Inferior parietal cortex (tissue), 1 donor: Measurements from ENCODE around the gene ANO10.
"Not testable (repeated sequence)": the region's sequence is repeated elsewhere in the genome, so short reads cannot be mapped to it uniquely, and the experiment has no call there.

Source experiments
- DNase-seq: peaks from one replicate; pipeline ENCODE4 v3.0.0-alpha.2; 2016; ENCODE audit errors: extremely low spot score

The ANO10 gene, protein sequence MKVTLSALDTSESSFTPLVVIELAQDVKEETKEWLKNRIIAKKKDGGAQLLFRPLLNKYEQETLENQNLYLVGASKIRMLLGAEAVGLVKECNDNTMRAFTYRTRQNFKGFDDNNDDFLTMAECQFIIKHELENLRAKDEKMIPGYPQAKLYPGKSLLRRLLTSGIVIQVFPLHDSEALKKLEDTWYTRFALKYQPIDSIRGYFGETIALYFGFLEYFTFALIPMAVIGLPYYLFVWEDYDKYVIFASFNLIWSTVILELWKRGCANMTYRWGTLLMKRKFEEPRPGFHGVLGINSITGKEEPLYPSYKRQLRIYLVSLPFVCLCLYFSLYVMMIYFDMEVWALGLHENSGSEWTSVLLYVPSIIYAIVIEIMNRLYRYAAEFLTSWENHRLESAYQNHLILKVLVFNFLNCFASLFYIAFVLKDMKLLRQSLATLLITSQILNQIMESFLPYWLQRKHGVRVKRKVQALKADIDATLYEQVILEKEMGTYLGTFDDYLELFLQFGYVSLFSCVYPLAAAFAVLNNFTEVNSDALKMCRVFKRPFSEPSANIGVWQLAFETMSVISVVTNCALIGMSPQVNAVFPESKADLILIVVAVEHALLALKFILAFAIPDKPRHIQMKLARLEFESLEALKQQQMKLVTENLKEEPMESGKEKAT

DNA sequence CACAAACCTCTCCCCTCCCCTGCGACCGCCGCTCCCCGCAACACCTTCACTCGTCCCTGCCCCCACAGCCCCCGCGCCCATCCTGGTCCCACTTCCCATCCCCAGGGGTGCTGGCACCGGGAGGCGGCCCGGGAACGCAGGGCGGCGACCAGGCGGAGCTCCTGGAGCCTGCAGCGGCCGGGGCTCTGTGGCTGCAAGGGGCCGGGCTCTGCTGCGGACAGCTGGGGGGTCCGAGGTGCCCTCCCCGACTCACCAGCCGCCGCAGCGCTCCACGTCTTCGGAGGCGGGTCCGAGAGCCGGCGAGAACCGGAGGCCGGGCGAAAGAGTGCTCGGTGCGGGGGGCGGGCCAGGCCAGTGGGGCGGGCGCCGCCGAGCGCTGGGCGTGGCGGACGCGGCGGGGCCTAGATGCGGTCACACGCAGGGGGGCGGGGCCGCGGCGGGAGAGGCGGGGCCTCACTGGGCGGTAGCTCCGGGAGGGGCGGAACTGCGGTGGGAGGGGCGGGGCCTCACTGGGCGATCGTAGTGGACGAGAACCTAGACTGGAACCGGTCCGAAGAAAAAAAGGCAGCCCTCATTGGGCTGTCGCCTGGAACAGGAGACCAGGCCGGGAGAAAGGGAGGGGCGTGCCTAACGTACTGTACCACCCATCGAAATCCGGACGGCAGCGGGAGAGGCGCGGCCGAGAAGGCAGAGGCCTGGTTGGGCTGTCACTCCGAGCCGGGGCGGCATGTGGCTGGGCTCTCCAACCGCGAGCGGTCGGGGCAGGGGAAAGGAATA, at the start of gene ANO10:
TSS of gene ANO10 (minus strand) at position 356 of the 777 bp plus-strand sequence. CDS start 16,159 bp downstream, outside the sequence.
- DNase-seq, result peak; percentile 96

- no peak for DNase-seq
Measured at GRCh38 chr3:43670635-43671522, 49.1 kb upstream of the ANO10 start.

DNA sequence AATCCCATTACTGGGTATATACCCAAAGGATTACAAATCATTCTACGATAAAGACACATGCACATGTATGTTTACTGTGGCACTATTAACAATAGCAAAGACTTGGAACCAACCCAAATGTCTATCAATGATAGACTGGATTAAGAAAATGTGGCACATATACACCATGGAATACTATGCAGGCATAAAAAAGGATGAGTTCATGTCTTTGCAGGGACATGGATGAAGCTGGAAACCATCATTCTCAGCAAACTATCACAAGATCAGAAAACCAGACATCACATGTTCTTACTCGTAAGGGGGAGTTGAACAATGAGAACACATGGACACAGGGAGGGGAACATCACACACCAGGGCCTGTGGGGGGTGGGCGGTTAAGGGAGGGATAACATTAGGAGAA, 43.2 kb upstream of the ANO10 start:
- DNase-seq, result not testable (repeated sequence)

GRCh38 chr3:43661376-43661775, 39.6 kb upstream of the ANO10 start:
- not testable (repeated sequence) for DNase-seq

DNA sequence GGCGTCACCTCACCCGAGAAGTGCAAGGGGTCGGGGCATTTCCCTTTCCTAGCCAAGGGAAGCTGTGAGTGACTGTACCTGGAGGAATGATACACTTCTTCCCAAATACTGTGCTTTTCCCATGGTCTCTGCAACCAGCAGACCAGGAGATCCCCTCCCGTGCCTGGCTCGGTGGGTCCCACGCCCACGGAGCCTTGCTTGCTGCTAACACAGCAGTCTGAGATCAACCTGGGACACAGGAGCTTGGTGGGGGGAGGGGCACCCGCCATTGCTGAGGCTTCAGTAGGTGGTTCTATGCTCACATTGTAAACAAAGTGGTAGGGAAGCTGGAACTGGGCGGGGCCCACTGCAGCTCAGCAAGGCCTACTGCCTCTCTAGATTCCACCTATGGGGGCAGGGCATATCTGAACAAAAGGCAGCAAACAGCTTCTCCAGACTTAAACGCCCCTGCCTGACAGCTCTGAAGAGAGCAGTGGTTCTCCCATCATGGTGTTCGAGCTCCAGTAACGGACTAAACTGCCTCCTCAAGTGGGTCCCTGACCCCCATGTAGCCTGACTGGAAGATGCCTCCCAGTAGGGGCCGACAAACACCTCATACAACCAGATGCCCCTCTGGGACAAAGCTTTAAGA, 37.6 kb upstream of the ANO10 start:
- peak; percentile 11 for DNase-seq

DNA sequence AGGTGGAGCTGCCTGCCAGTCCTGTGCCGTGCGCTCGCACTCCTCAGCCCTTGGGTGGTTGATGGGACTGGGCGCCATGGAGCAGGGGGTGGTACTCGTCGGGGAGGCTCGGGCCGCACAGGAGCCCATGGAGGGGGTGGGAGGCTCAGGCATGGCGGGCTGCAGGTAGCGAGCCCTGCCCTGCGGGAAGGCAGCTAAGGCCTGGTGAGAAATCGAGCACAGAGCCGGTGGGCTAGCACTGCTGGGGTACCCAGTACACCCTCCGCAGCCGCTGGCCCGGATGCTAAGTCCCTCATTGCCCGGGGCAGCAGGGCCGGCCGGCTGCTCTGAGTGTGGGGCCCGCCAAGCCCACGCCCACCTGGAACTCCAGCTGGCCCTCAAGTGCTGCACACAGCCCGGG, 34.6 kb upstream of the ANO10 start:
- not testable (repeated sequence) for DNase-seq

DNA sequence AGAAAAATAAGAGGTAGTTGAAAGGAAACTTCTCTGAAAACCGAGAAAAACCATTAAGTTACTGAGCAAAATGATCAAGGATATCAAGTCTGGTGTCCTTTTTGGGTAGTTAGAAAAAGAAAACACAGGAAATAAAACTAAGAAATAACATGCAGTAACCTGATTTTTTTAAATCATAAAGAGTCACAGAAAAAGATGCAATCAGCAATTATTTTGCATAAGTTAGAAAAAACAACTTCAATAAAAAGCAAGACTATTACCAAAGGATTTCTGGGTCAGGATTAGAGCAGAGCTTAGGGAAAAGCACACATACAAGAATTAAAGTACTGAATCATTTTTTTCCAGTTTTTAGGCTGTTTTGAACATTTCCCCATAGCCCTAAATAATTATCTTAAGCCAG, 28.5 kb upstream of the ANO10 start:
- no peak for DNase-seq

DNA sequence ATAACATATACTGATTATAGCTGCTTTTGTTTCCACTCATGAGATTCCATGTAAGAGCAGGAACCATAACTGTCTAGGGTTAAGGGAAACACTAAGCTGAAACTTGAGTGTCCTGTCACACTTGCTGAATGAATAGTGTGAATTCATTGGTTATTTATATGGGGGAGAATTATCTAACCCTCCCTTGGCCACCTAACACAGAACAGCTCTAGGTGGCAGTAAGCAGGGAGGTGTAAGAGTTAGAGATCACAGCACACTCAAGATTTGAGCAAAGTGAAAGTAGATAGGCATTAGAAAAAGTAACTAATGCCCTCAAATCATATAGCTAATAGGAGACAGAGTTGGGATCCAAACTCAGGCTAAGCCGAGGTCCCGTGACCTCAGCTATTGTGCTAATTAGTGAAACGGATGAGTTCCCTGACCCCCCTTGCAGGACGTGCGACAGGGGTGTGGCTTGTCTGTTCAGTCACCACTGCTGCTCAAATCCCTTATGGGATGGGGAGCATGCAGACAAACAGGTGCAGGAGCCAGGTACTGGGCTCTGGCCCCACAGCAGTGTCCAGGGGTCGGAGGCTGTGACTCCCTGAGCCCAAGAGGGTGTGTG, 27.7 kb upstream of the ANO10 start:
- DNase-seq, result no peak

GRCh38 chr3:43648957-43649356, 27.1 kb upstream of the ANO10 start:
- DNase-seq, result no peak

DNA sequence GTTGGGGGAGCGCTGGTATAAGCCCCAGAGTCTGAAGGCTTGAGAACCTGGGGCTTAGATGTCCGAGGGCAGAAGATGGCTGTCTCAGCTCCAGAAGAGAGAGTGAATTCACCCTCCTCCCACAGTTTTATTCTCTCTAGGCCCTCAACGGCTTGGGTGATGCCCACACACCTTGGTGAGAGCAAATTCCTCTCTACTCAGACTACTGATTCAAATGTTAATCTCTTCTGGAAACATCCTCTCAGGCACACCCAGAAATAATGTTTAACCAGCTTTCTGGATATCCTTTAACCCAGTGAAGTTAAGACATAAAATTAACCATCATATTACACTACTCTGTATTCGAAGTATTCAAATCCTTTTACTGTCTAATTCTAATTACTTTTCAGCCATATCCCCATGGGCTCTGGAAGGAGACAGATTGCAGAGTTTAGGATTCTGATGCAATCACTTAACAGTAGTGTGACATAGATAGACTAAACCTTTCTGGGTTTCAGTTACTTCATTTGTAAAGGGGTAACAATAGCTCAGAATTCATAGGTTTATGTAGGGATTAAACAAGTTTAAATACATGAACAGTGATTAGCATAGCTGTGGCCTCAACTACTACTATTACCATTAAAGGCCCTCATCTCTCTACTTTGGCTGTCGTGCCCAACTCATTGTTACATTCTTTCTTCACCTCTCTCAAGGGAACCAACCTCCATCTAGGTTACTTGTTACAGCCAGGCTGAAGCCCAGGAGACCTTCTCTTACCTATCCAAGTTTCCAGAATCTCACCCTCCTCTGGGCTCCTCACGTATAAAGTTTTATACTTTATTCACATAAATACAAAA, 25.7 kb upstream of the ANO10 start:
- no peak for DNase-seq

DNA sequence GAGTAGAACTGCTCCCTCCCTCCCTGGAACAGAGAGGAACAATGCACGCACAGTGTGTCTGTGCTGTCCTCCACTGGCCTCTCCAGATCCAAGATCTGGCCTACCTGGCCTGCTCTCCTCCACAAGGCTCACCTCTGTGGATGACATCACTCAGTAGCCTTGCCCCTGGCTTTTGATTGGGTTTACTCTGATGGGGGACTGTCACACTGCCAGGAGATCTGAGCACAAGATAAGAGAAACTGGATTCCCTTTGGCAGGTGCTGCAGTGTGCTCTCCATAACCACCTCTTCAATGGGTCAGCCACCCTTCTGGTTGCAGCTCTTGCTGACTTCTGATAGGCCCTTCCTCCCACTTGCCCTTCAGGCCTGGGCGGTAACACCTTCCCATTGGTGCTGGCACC, 22.6 kb upstream of the ANO10 start:
- DNase-seq, result no peak

- no peak for DNase-seq
Measured at GRCh38 chr3:43641306-43642114, 19.7 kb upstream of the ANO10 start.

DNA sequence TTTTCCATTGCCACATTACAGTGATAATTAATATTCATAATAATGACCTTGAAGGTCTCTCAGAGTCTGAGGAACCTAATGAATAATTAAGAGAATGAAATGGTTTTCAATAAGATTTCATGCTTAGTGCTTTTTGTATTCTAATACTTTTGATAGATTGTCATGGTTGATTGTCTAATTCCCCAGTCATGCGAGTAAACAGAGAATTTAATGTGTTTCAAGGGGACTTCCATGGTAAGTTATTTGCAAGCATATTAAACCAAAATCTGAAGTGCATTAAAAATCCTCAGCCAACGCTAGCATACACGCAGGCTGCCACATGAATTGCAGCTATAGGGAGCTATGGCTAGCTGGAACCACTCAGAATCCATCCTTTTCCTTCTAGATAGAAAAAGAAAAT, 18.9 kb upstream of the ANO10 start:
- no peak for DNase-seq

- peak; percentile 20 for DNase-seq
Measured at GRCh38 chr3:43638594-43639447, 17.0 kb upstream of the ANO10 start.

DNA sequence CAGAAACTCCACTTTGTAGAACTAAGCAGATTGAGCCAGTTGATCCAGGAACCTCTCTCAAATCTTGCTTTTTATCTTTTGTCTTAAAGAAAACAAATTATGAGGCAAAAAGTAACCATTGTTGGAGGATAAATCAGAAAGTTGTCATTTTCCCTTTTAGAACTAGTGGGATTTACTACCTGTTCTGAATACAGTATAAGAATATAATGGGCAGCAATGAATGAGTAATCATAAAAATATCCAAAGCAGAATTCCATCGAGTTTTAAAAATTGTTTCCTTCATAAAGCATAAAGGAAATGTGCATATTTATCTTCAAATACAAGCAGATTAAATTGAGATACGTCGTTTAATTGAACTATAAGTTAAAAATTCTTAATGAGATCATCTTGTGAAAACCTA, 15.9 kb upstream of the ANO10 start:
- no peak for DNase-seq

- DNase-seq, result no peak
Measured at GRCh38 chr3:43632986-43633385, 11.2 kb upstream of the ANO10 start.

DNA sequence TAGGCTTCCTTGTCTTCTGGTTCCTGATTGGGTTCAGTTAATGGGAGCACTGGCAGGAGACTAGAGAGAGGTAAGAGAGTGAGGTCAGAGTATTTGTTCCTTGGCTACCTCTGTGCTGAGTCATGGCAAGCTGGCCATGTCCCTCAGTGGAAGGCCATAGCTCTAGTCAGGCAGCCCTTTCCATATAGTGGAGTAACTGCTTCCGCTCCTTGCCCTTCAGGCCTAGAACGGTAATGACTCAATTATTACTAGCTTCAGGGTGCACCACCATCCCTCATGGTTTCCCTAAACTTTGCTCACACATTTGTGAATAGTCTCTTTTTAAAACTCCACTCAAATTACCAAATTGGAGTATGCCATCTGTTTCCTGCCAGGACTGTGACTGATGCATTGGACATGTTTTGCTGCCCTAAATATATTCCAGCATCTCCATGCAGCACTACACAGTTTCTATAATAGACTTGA, 10.5 kb upstream of the ANO10 start:
- DNase-seq, result peak; percentile 48

DNA sequence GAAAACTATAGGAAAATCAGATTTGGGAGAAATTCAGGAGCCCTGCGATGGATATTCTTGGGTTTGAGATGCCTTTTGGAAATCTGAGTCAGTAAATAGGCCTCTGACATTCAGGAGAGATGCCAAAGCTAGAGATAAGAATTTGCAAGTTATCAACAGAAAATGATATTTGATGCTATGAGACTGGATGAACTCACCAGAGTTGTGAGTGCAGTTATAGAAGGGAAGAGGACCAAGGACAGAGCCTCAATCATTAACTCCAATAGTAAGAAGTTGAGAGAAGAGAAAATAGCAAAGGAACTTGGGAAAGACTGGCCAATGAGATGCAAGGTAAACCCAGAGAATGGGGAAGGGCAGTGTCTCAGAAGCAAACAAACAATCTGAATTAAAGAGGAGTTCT, 7.9 kb upstream of the ANO10 start:
- no peak for DNase-seq
